Activated CD8-positive, alpha-beta memory T cell treated with anti-CD3 and anti-CD28 coated beads, Interleukin-2, amount 50 U/mL, for 1 hour (primary cell): ENCODE data around the gene PLP1.
"Not testable (repeated sequence)": the region's sequence is repeated elsewhere in the genome, so short reads cannot be mapped to it uniquely, and the experiment has no call there.

Source experiments
- DNase-seq: peaks from one replicate; pipeline ENCODE4 v3.0.0-alpha.2; 2020; ENCODE audit errors: extremely low read depth

The PLP1 gene

GRCh38 chrX:103776546-103776945 is at the start of gene PLP1:
Gene PLP1, plus strand, starts transcription at chrX:103776840. Its CDS starts 156 bp downstream, at chrX:103776996.
- no peak for DNase-seq

GRCh38 chrX:103727115-103727514 is 49.5 kb upstream of the PLP1 start:
- DNase-seq: no peak

GRCh38 chrX:103729015-103729414 is 47.6 kb upstream of the PLP1 start:
- DNase-seq: no peak

GRCh38 chrX:103730147-103730795 is 46.4 kb upstream of the PLP1 start:
- DNase-seq: no peak

- no peak for DNase-seq
Measured at GRCh38 chrX:103730796-103731493, 45.7 kb upstream of the PLP1 start.

GRCh38 chrX:103733017-103733416 is 43.6 kb upstream of the PLP1 start:
- no peak for DNase-seq

GRCh38 chrX:103734125-103734760 is 42.4 kb upstream of the PLP1 start:
- no peak for DNase-seq

- DNase-seq: no peak
Measured at GRCh38 chrX:103737696-103738095, 38.9 kb upstream of the PLP1 start.

- no peak for DNase-seq
Measured at GRCh38 chrX:103739421-103739820, 37.2 kb upstream of the PLP1 start.

GRCh38 chrX:103741879-103742278 is 34.8 kb upstream of the PLP1 start:
- DNase-seq: no peak

- DNase-seq: no peak
Measured at GRCh38 chrX:103742339-103742738, 34.3 kb upstream of the PLP1 start.

- DNase-seq: no peak
Measured at GRCh38 chrX:103747163-103747562, 29.5 kb upstream of the PLP1 start.

- DNase-seq: no peak
Measured at GRCh38 chrX:103754401-103754800, 22.2 kb upstream of the PLP1 start.

- DNase-seq: no peak
Measured at GRCh38 chrX:103756736-103757135, 19.9 kb upstream of the PLP1 start.

GRCh38 chrX:103758555-103758954 is 18.1 kb upstream of the PLP1 start:
- DNase-seq: no peak

GRCh38 chrX:103763541-103763940 is 13.1 kb upstream of the PLP1 start:
- DNase-seq: not testable (repeated sequence)

- not testable (repeated sequence) for DNase-seq
Measured at GRCh38 chrX:103766813-103767555, 9.7 kb upstream of the PLP1 start.

GRCh38 chrX:103773445-103773844 is 3.2 kb upstream of the PLP1 start:
- no peak for DNase-seq

GRCh38 chrX:103774070-103774642 is 2.5 kb upstream of the PLP1 start:
- no peak for DNase-seq

- no peak for DNase-seq
Measured at GRCh38 chrX:103779141-103779789, 2.6 kb downstream of the PLP1 start.

GRCh38 chrX:103780336-103781061 is 3.9 kb downstream of the PLP1 start:
- no peak for DNase-seq
